ENCODE measurements around the gene PLA2G4E.

- TF ChIP-seq CTCF (IDR thresholded peaks at IDR 0.05 in 2 of 3, conservative IDR thresholded peaks at IDR 0.05 in 1 of 3; ENCODE audit: borderline replicate concordance in 1 of 3, insufficient read depth in 1 of 3, low read depth in 2 of 3, low read length in 2 of 3) (no peak), YY1 (IDR thresholded peaks at IDR 0.05; ENCODE audit: extremely low read depth, insufficient replicate concordance, low read depth, low read length) (no peak), EGR1 (IDR thresholded peaks at IDR 0.05; ENCODE audit: low read depth) (no peak), CEBPB (IDR thresholded peaks at IDR 0.05; ENCODE audit: low read depth) (no peak), JUND (IDR thresholded peaks at IDR 0.05) (no peak), MAX (IDR thresholded peaks at IDR 0.05) (no peak), POLR2A (IDR thresholded peaks at IDR 0.05; ENCODE audit: borderline replicate concordance, extremely low read depth, insufficient read depth, insufficient read length) (no peak), ZBTB33 (IDR thresholded peaks at IDR 0.05; ENCODE audit: extremely low read depth, insufficient replicate concordance, low read length) (no peak), TCF7L2 (IDR thresholded peaks at IDR 0.05; ENCODE audit: borderline replicate concordance, extremely low read depth, insufficient read depth, insufficient read length) (no peak), RAD21 (IDR thresholded peaks at IDR 0.05; ENCODE audit: low read depth) (no peak)
Observed at GRCh38 chr15:41996921-41997592, 23.8 kb downstream of the PLA2G4E start.

Data from HCT116 (cell line).